A673 (cell line): ENCODE data around the gene RPL37A. TPM values are rescaled to one million over a fixed set of nuclear protein-coding genes. Genes with fewer than 3 reads are reported as not detected.

ENCODE experiments used
- BruUV-seq: library from RNA; stranded (reverse); fragments of 400-500 nt; replicated peaks from 2 replicates; lab custom pipeline; 2021; lab: Mats Ljungman, UMichigan
- CTCF ChIA-PET: fragments of 300-600 bp; sonication (Branson Sonifier 250); formaldehyde crosslinking; loops from one replicate; lab custom pipeline; 2022; ENCODE audit warnings: antibody characterized with exemption; lab: Charles Lee
- POLR2A ChIA-PET: fragments of 300-600 bp; sonication (Branson Sonifier 250); formaldehyde crosslinking; loops from one replicate; lab custom pipeline; 2022; ENCODE audit warnings: antibody characterized with exemption; ENCODE audit not compliant: low non-redundant PET; lab: Charles Lee
- DNase-seq: peaks from one replicate; pipeline ENCODE4 v3.0.0-alpha.2; 2015; ENCODE audit warnings: low spot score
- H3K27ac ChIP-seq: fragments of 200-600 bp; sonication (generic); 2 replicates; pipeline ENCODE4 v1.5.1; 2016; ENCODE audit warnings: mixed run types, low read depth, mild to moderate bottlenecking, mixed read lengths, antibody characterized with exemption, low read length; ENCODE audit not compliant: poor library complexity, severe bottlenecking
- H3K27me3 ChIP-seq: fragments of 200-600 bp; sonication (generic); replicated peaks from 2 replicates; pipeline ENCODE4 v1.6.1; 2017; ENCODE audit warnings: mixed run types, low read depth, mild to moderate bottlenecking, mixed read lengths, antibody characterized with exemption, low read length; ENCODE audit not compliant: insufficient read depth, poor library complexity
- H3K36me3 ChIP-seq: fragments of 200-600 bp; sonication (generic); 2 replicates; pipeline ENCODE4 v1.6.1; 2016; ENCODE audit warnings: mixed run types, mild to moderate bottlenecking, mixed read lengths, antibody characterized with exemption, low read length; ENCODE audit not compliant: insufficient read depth, poor library complexity, severe bottlenecking
- H3K4me1 ChIP-seq: fragments of 200-600 bp; sonication (generic); 2 replicates; pipeline ENCODE4 v1.6.1; 2017; ENCODE audit warnings: mixed run types, mild to moderate bottlenecking, mixed read lengths, antibody characterized with exemption, low read length; ENCODE audit not compliant: insufficient read depth, poor library complexity, severe bottlenecking
- H3K4me3 ChIP-seq: fragments of 200-600 bp; sonication (generic); 2 replicates; pipeline ENCODE4 v1.5.1; 2016; ENCODE audit warnings: low read depth, mixed run types, mild to moderate bottlenecking, mixed read lengths, low read length; ENCODE audit not compliant: poor library complexity, severe bottlenecking
- H3K9me3 ChIP-seq: fragments of 200-600 bp; sonication (generic); 2 replicates; pipeline ENCODE4 v1.6.1; 2016; ENCODE audit warnings: mixed run types, low read depth, mild to moderate bottlenecking, mixed read lengths, antibody characterized with exemption, low read length; ENCODE audit not compliant: poor library complexity, severe bottlenecking
- EZH2 ChIP-seq: fragments of 200-600 bp; sonication (generic); IDR thresholded peaks from 2 replicates; pipeline ENCODE4 v1.6.1; 2017; ENCODE audit warnings: borderline replicate concordance, low read depth, mild to moderate bottlenecking, mixed read lengths, antibody characterized with exemption, low read length; ENCODE audit not compliant: poor library complexity, severe bottlenecking
- intact Hi-C: fragments of 100-400 bp; cut with micrococcal nuclease; formaldehyde crosslinking; loops from one replicate; pipeline ENCODE4 v1.10.0; 2022; ENCODE audit not compliant: unreplicated experiment
- total RNA-seq: library from RNA; stranded (reverse); gene quantifications from 2 replicates; pipeline ENCODE4 v1.2.3, GENCODE V29; 2021
- TF ChIP-seq, protein P1 (sequence below): fragments of 300-800, 200-600 bp; sonication (generic); conservative IDR thresholded peaks from 2 replicates; pipeline ENCODE4 v1.5.1; 2017; ENCODE audit warnings: low read depth, mild to moderate bottlenecking, antibody characterized with exemption, low read length, moderate library complexity, mixed read lengths

RPL37A gene
- total RNA-seq, 1 experiment from 2014 or later, result 2,455 TPM

DNA sequence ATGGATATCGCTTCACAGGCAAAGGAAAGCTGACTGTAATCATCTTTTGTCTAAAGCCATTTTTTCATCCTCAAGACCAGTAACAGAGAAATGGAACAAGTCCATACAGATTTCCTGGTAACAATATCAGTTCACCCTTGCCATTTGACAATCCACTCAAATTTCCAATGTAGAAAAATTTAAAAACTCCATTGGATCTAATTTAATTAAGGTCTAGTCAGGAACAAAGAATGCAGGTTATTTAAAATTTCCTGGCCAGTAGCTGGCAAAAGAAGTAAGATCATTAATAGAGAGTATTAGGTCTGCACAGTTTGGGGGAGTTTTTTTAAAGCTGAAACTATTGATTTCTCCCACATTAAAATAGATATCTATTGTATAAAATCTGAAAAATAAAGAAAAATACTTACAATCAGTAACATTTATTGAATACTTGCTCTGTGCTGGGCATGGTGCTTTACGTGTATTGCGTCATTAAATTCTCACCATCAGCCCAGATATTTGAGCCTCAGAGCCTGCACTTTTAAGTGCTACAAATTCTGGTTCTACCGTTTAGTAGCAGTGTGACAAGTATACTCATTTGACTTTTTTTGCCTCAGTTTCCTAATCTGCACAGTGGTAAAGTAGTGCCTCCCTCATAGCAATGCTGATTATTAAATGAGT lies 44.6 kb upstream of the RPL37A start:
- Histone ChIP-seq H3K9me3 (no peaks in the 10 kb centered on the region), H3K4me3 (no peak overlapping the region), H3K36me3 (peaks cover 8% of the 10 kb centered on the region), H3K27ac (no peak overlapping the region), H3K4me1 (no peaks in the 10 kb centered on the region), H3K27me3 (no peaks in the 10 kb centered on the region)
- intact Hi-C loops, result no loop called here
- POLR2A ChIA-PET, result no interaction called here
- CTCF ChIA-PET, result no interaction called here
- TF ChIP-seq, protein P1, sequence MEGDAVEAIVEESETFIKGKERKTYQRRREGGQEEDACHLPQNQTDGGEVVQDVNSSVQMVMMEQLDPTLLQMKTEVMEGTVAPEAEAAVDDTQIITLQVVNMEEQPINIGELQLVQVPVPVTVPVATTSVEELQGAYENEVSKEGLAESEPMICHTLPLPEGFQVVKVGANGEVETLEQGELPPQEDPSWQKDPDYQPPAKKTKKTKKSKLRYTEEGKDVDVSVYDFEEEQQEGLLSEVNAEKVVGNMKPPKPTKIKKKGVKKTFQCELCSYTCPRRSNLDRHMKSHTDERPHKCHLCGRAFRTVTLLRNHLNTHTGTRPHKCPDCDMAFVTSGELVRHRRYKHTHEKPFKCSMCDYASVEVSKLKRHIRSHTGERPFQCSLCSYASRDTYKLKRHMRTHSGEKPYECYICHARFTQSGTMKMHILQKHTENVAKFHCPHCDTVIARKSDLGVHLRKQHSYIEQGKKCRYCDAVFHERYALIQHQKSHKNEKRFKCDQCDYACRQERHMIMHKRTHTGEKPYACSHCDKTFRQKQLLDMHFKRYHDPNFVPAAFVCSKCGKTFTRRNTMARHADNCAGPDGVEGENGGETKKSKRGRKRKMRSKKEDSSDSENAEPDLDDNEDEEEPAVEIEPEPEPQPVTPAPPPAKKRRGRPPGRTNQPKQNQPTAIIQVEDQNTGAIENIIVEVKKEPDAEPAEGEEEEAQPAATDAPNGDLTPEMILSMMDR, result no peak
- DNase-seq, result no peak
- BruUV-seq, result no TSS peak

DNA sequence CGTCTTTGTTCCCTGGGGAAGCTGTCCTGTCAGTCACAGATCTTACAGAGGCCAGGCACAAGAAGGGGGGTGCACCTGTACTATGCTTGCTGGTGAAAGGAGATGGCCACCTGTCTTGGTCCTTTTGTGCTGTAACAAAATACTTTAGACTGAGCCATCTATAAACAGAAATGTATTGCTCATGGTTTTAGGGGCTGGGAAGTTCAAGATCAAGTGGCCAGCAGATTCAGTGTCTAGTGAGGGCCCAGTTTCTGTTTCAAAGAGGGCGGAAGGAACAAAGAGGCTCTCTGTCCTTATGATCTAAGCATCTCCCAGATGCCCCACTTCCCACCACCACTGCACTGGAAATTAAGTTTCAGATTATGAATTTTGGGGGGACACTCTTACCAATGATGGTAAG lies 35.5 kb upstream of the RPL37A start:
- no peak for DNase-seq
- H3K4me1 ChIP-seq, result no peaks in the 10 kb centered on the region
- intact Hi-C loops, result no loop called here
- H3K4me3 ChIP-seq, result no peak overlapping the region
- ChIA-PET CTCF (no interaction called here), POLR2A (no interaction called here)
- no peaks in the 10 kb centered on the region for H3K9me3 ChIP-seq
- H3K36me3 ChIP-seq, result no peaks in the 10 kb centered on the region
- no peaks in the 10 kb centered on the region for H3K27me3 ChIP-seq
- H3K27ac ChIP-seq, result no peak overlapping the region
- no TSS peak for BruUV-seq
- TF ChIP-seq EZH2, result no peak
- TF ChIP-seq, protein P1, result no peak

DNA sequence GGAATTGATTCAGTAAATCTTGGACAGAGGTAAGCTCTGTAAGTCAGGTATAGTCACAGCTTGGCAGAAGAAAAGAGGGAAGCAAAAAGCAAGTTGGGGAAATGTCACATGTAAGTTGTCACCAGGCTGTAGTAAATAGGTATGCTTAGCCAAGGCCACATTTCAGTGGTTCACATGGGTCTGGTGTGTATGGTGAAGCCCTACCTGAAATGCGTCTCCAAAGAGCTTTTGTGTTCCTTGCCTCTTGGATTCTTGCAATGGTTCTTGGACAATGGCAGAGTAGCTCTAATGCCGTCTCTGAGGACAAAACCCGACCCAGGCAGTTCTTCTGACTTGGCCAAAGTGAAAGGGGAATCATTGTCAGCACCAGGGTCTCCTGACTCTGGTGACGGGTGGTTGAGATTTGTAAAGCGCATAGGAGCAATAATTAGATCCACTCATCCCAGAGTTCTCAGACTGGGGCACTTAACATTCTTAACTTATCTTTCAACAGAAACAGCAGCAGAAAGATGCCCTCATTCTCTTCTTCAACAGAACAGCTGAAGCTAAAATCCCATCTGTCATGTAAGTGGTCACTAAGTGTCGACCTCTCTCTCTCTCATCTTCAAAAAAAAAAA lies 34.4 kb upstream of the RPL37A start:
- BruUV-seq, result no TSS peak
- intact Hi-C loops, result no loop called here
- H3K4me3 ChIP-seq, result no peak overlapping the region
- no peak overlapping the region for H3K27ac ChIP-seq
- TF ChIP-seq, protein P1, result no peak
- no peak for TF ChIP-seq EZH2
- H3K36me3 ChIP-seq, result no peaks in the 10 kb centered on the region
- no peak for DNase-seq
- CTCF ChIA-PET, result no interaction called here
- POLR2A ChIA-PET, result no interaction called here
- H3K4me1 ChIP-seq, result no peaks in the 10 kb centered on the region
- H3K9me3 ChIP-seq, result no peaks in the 10 kb centered on the region
- no peaks in the 10 kb centered on the region for H3K27me3 ChIP-seq
